Breast epithelium (tissue), 4 donors: ENCODE data around the gene SMAD6. TPM values are rescaled to one million over a fixed set of nuclear protein-coding genes. Genes with fewer than 3 reads are reported as not detected.

ENCODE experiments used
- DNase-seq, 2 donors: peaks; one replicate each; pipeline ENCODE4 v3.0.0-alpha.2; 2019; ENCODE audit warnings: low spot score in 2 of 2
- H3K27ac ChIP-seq, 2 donors: fragments of 200-600 bp; sonication (generic) in 1 of 2; one replicate each; pipeline ENCODE4 v1.5.1; 2016 to 2019; ENCODE audit warnings: mild to moderate bottlenecking in 1 of 2
- H3K27me3 ChIP-seq, 2 donors: fragments of 200-600 bp; sonication (generic) in 1 of 2; one replicate each; pipeline versions ENCODE4 v1.5.1 to v1.6.0; 2017 to 2019; ENCODE audit warnings: control low read depth in 1 of 2, mild to moderate bottlenecking in 1 of 2
- H3K36me3 ChIP-seq: fragments of 200-600 bp; one replicate; pipeline ENCODE4 v1.5.1; 2019
- H3K4me1 ChIP-seq, 2 donors: fragments of 200-600 bp; sonication (generic); one replicate each; pipeline ENCODE4 v1.5.1; 2016 to 2019; ENCODE audit warnings: control low read depth in 1 of 2
- H3K4me3 ChIP-seq, 3 donors: fragments of 200-600 bp; sonication (generic); 1 replicate in 2 of 3; 2 replicates in 1 of 3; pipeline ENCODE4 v1.5.1; 2016 to 2019; ENCODE audit warnings: mild to moderate bottlenecking in 3 of 3, moderate library complexity in 2 of 3
- H3K9me3 ChIP-seq, 2 donors: fragments of 200-600 bp; sonication (generic) in 1 of 2; one replicate each; pipeline ENCODE4 v1.5.1; 2016 to 2019; ENCODE audit warnings: control low read depth in 1 of 2
- CTCF ChIP-seq, 3 donors: fragments of 450-650 bp; IDR thresholded peaks; one replicate each; pipeline ENCODE4 v1.5.1; 2016 to 2017; ENCODE audit warnings: antibody characterized with exemption in 3 of 3, mild to moderate bottlenecking in 3 of 3, moderate library complexity in 3 of 3
- POLR2A ChIP-seq: fragments of 450-650 bp; IDR thresholded peaks from one replicate; pipeline ENCODE4 v1.6.1; 2016; ENCODE audit warnings: antibody characterized with exemption, mild to moderate bottlenecking, moderate library complexity
- POLR2AphosphoS5 ChIP-seq, 3 donors: sonication (generic); formaldehyde crosslinking; IDR thresholded peaks; one replicate each; pipeline ENCODE4 v1.6.1; 2017; ENCODE audit warnings: antibody characterized with exemption in 3 of 3
- intact Hi-C: fragments of 100-400 bp; cut with DNase I; formaldehyde crosslinking; loops from one replicate; pipeline ENCODE4 v1.15.1; 2023; ENCODE audit warnings: low total_unique reads
- total RNA-seq, 3 donors: library from RNA; depleted of rRNA; stranded (reverse); fragments of >200 nt; gene quantifications; one replicate each; pipeline ENCODE4 v1.1.0, GENCODE V29; 2016

Gene SMAD6
- total RNA-seq, 3 donors from 2014 or later = 7.6 to 22.6 (median 13.4) TPM

GRCh38 chr15:66708389-66708788 is 6.4 kb downstream of the SMAD6 start:
- intact Hi-C loops = loop anchor here (10.0 kb wide), 1 partner anchor 56 kb away; no protein-coding TSS in a partner anchor
- no peak for DNase-seq
- no peaks in the 10 kb centered on the region for H3K36me3 ChIP-seq
- no peak overlapping the region for H3K4me3 ChIP-seq
- H3K27ac ChIP-seq = no peak overlapping the region
- no peaks in the 10 kb centered on the region for H3K9me3 ChIP-seq
- TF ChIP-seq POLR2A (no peak), POLR2AphosphoS5 (IDR thresholded peaks at IDR 0.05) (no peak), CTCF (IDR thresholded peaks at IDR 0.05) (no peak)
- H3K4me1 ChIP-seq = peaks cover 0 to under 1% of the 10 kb centered on the region in 2 donors
- no peaks in the 10 kb centered on the region for H3K27me3 ChIP-seq

DNA sequence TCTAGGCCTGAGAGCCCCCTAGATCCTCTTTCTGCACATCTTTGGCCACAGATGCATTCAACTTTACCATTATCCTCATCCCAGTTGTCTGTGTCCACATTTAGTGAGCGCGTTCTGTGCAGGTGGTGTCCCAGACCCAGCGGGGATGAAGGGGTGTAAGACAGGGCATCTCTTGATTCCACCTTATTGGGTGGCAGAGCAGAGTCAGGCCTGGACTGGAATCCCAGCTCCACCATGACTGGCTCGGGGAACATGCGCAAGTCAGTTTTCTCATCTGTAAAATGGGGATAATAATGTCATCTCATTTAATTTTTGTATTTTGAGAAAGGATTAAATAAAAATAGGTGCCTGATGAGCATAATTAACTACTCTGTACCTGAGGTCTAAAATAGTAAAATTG is 7.8 kb downstream of the SMAD6 start:
- Histone ChIP-seq H3K27me3 (no peaks in the 10 kb centered on the region), H3K4me3 (no peak overlapping the region)

DNA sequence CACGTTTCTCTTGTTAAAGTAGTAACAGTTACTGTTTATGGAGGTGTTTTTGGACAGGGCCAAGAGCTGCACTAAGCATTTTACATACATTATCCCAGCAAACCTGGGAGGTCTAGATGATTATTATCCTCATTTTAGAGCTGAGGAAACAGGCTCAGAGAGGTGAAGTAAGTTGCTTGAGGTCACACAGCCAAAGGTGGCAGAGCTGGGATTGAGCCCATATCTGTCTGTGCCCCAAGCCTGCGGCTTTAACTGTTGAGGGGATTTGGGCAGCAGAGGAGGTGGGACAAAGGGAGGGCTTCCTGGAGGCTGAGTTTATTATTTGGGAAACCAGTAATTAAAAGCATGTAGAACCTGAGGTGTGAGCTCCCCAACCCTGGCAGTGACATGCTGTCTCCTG is 9.2 kb downstream of the SMAD6 start:
- TF ChIP-seq POLR2AphosphoS5 (IDR thresholded peaks at IDR 0.05) (no peak), CTCF (IDR thresholded peaks at IDR 0.05) (no peak), POLR2A (no peak)
- no peaks in the 10 kb centered on the region for H3K27me3 ChIP-seq
- intact Hi-C loops = no loop called here
- no peak overlapping the region for H3K4me3 ChIP-seq
- no peak overlapping the region for H3K27ac ChIP-seq
- DNase-seq = no peak
- no peaks in the 10 kb centered on the region for H3K9me3 ChIP-seq
- no peaks in the 10 kb centered on the region for H3K4me1 ChIP-seq
- H3K36me3 ChIP-seq = no peaks in the 10 kb centered on the region

More for the DNA sequence above, 7.8 kb downstream of the SMAD6 start:
- H3K4me1 ChIP-seq = no peaks in the 10 kb centered on the region
- H3K27ac ChIP-seq = no peak overlapping the region
- intact Hi-C loops = loop anchor here (10.0 kb wide), 1 partner anchor 55 kb away; no protein-coding TSS in a partner anchor
- H3K36me3 ChIP-seq = no peaks in the 10 kb centered on the region
- DNase-seq = no peak
- no peaks in the 10 kb centered on the region for H3K9me3 ChIP-seq
- TF ChIP-seq POLR2A (no peak), POLR2AphosphoS5 (IDR thresholded peaks at IDR 0.05) (no peak), CTCF (IDR thresholded peaks at IDR 0.05) (no peak)

GRCh38 chr15:66711862-66712261 is 9.8 kb downstream of the SMAD6 start:
- no peak overlapping the region for H3K27ac ChIP-seq
- intact Hi-C loops = no loop called here
- H3K36me3 ChIP-seq = no peaks in the 10 kb centered on the region
- no peak for DNase-seq
- H3K27me3 ChIP-seq = no peaks in the 10 kb centered on the region
- no peaks in the 10 kb centered on the region for H3K4me1 ChIP-seq
- no peaks in the 10 kb centered on the region for H3K9me3 ChIP-seq
- H3K4me3 ChIP-seq = no peak overlapping the region
- TF ChIP-seq POLR2A (no peak), POLR2AphosphoS5 (IDR thresholded peaks at IDR 0.05) (no peak), CTCF (IDR thresholded peaks at IDR 0.05) (no peak)

- no peak for DNase-seq
- intact Hi-C loops = no loop called here
- Histone ChIP-seq H3K9me3 (no peaks in the 10 kb centered on the region), H3K4me3 (no peak overlapping the region), H3K27ac (no peak overlapping the region), H3K36me3 (no peaks in the 10 kb centered on the region), H3K27me3 (no peaks in the 10 kb centered on the region), H3K4me1 (no peaks in the 10 kb centered on the region)
- TF ChIP-seq CTCF (IDR thresholded peaks at IDR 0.05) (no peak), POLR2AphosphoS5 (IDR thresholded peaks at IDR 0.05) (no peak), POLR2A (no peak)
Measured at GRCh38 chr15:66713843-66714508, 11.9 kb downstream of the SMAD6 start.
